Fibroblast of lung (primary cell): ENCODE results near the gene ARHGEF26. TPM values are rescaled to one million over a fixed set of nuclear protein-coding genes. Genes with fewer than 3 reads are reported as not detected.

Source experiments
- DNase-seq, 2 donors: peaks; one replicate each; pipeline versions ENCODE4 v3.0.0 to v3.0.0-alpha.2; 2010; ENCODE audit warnings: low read depth in 2 of 2
- H2AFZ ChIP-seq: 2 replicates; pipeline ENCODE4 v1.5.1; 2012; ENCODE audit warnings: low read length, control low read depth, inconsistent platforms
- H3K27ac ChIP-seq: 2 replicates; pipeline ENCODE4 v1.5.1; 2011; ENCODE audit warnings: low read length, control low read depth; ENCODE audit not compliant: insufficient read depth
- H3K27me3 ChIP-seq: 2 replicates; pipeline ENCODE4 v1.5.1; 2011; ENCODE audit warnings: mild to moderate bottlenecking, low read length; ENCODE audit not compliant: control insufficient read depth, insufficient read depth
- H3K36me3 ChIP-seq: 2 replicates; pipeline ENCODE4 v1.5.1; 2011; ENCODE audit warnings: low read length; ENCODE audit not compliant: control insufficient read depth, insufficient read depth
- H3K4me1 ChIP-seq: 2 replicates; pipeline ENCODE4 v1.5.1; 2011; ENCODE audit warnings: low read length; ENCODE audit not compliant: control insufficient read depth, insufficient read depth; ENCODE audit errors: extremely low read depth
- H3K4me2 ChIP-seq: 2 replicates; pipeline ENCODE4 v1.5.1; 2011; ENCODE audit warnings: low read length, control low read depth; ENCODE audit not compliant: insufficient read depth; ENCODE audit errors: extremely low read depth
- H3K4me3 ChIP-seq, 4 experiments: fragments of 200-600 bp in 1 of 4; sonication (generic) in 1 of 4; replicated peaks in 1 of 4; 2 replicates each; pipeline ENCODE4 v1.5.1; 2011 to 2016; ENCODE audit warnings: low read length in 4 of 4, low read depth in 3 of 4, mild to moderate bottlenecking in 3 of 4, control low read depth in 2 of 4, inconsistent platforms in 1 of 4, mixed read lengths in 1 of 4; ENCODE audit not compliant: insufficient read depth in 1 of 4; ENCODE audit errors: control extremely low read depth in 1 of 4
- H3K79me2 ChIP-seq: 2 replicates; pipeline ENCODE4 v1.5.1; 2012; ENCODE audit warnings: mild to moderate bottlenecking, low read length, inconsistent platforms; ENCODE audit not compliant: control insufficient read depth, insufficient read depth
- H3K9ac ChIP-seq: 2 replicates; pipeline ENCODE4 v1.5.1; 2011; ENCODE audit warnings: mild to moderate bottlenecking, low read length, control low read depth; ENCODE audit not compliant: insufficient read depth
- H3K9me3 ChIP-seq: 2 replicates; pipeline ENCODE4 v1.5.1; 2012; ENCODE audit warnings: low read depth, low read length; ENCODE audit not compliant: control insufficient read depth, insufficient read depth
- H4K20me1 ChIP-seq: 2 replicates; pipeline ENCODE4 v1.5.1; 2011; ENCODE audit warnings: low read length; ENCODE audit not compliant: control insufficient read depth, insufficient read depth; ENCODE audit errors: extremely low read depth
- EZH2 ChIP-seq: IDR thresholded peaks from 2 replicates; pipeline ENCODE4 v1.5.1; 2012; ENCODE audit warnings: low read length, control low read depth, mild to moderate bottlenecking; ENCODE audit errors: missing control alignments
- polyA plus RNA-seq, 2 donors: library from polyadenylated mRNA; depleted of rRNA in 1 of 2; stranded (reverse) in 1 of 2; unstranded in 1 of 2; fragments of >200 nt; gene quantifications; 2 replicates each; pipeline ENCODE4 v1.2.1, GENCODE V29; 2011 to 2012; ENCODE audit warnings: missing spikeins in 1 of 2
- total RNA-seq: library from RNA; depleted of rRNA; stranded (reverse); fragments of >200 nt; gene quantifications from 2 replicates; pipeline ENCODE4 v1.2.1, GENCODE V29; 2014
- TF ChIP-seq, protein P1 (sequence below), 2 donors: IDR thresholded peaks in 1 of 2; conservative IDR thresholded peaks in 1 of 2; 1 replicate in 1 of 2; 2 replicates in 1 of 2; pipeline ENCODE4 v1.5.1; 2011 to 2012; ENCODE audit warnings: low read length in 2 of 2, control low read depth in 1 of 2, inconsistent platforms in 1 of 2, low read depth in 1 of 2, mild to moderate bottlenecking in 1 of 2

Gene ARHGEF26
- total and polyA plus RNA-seq, 2 donors (not counting 1 experiment from before 2014, with no cell fraction given), result 0.72 to 2.1 TPM

DNA sequence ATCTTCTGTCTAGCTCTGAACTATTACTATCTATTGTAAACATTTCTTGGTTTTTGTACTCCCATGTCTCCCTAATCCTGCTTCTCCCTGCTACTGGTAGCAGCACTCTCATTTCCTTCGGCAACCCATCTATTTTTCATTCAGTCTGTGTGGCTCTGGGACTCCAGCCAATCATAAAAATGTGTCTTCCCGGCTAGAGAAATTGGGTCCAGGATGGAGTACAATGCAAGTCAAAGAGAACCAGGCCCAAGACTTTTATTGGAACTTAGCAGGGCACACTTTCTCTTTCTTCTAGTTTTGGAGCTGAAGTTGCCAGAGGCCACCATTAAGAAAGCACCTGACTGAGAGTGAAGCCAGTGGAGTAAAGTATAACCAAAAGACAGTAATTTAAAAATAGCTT is 22.8 kb upstream of the ARHGEF26 start:
- Histone ChIP-seq H3K4me1 (no peaks in the 10 kb centered on the region), H2AFZ (peak overlapping the region; percentile 16), H3K9ac (no peak overlapping the region), H3K27me3 (no peaks in the 10 kb centered on the region), H3K4me2 (no peak overlapping the region), H3K9me3 (no peaks in the 10 kb centered on the region), H3K4me3 (no peak overlapping the region), H3K27ac (no peak overlapping the region), H3K79me2 (no peaks in the 10 kb centered on the region), H3K36me3 (no peaks in the 10 kb centered on the region), H4K20me1 (no peaks in the 10 kb centered on the region)
- TF ChIP-seq, protein P1, sequence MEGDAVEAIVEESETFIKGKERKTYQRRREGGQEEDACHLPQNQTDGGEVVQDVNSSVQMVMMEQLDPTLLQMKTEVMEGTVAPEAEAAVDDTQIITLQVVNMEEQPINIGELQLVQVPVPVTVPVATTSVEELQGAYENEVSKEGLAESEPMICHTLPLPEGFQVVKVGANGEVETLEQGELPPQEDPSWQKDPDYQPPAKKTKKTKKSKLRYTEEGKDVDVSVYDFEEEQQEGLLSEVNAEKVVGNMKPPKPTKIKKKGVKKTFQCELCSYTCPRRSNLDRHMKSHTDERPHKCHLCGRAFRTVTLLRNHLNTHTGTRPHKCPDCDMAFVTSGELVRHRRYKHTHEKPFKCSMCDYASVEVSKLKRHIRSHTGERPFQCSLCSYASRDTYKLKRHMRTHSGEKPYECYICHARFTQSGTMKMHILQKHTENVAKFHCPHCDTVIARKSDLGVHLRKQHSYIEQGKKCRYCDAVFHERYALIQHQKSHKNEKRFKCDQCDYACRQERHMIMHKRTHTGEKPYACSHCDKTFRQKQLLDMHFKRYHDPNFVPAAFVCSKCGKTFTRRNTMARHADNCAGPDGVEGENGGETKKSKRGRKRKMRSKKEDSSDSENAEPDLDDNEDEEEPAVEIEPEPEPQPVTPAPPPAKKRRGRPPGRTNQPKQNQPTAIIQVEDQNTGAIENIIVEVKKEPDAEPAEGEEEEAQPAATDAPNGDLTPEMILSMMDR (conservative IDR thresholded peaks at IDR 0.05 in 1 of 2, IDR thresholded peaks at IDR 0.05 in 1 of 2; ENCODE audit: low read depth in 1 of 2, low read length in 2 of 2), result no peak
- TF ChIP-seq EZH2, result no peak
- DNase-seq, result peak in 1 of 2 donors; percentile 7

DNA sequence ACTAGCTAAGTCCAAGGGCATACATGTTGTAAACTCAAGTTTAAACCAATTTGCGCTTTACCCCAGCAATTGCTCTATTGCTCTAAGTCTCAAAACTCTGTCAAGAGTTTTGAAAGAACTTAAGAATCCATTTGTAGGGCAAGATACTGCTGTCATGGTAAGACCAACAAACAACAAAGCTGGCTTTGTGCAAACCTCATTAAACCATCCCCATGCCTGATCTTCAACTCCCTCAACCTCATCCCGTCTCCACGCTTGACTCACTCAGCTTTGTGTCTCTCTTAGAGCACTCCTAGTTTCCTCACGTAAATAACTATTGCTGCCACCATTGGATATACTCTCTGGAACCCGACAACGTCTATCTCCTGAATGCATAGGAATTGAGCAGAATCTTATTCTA is 20.6 kb upstream of the ARHGEF26 start:
- H3K4me3 ChIP-seq, result no peak overlapping the region
- DNase-seq, result no peak
- TF ChIP-seq, protein P1 (conservative IDR thresholded peaks at IDR 0.05 in 1 of 2, IDR thresholded peaks at IDR 0.05 in 1 of 2; ENCODE audit: low read depth in 1 of 2, low read length in 2 of 2), result no peak
- no peak for TF ChIP-seq EZH2
- no peak overlapping the region for H3K4me2 ChIP-seq
- H3K9me3 ChIP-seq, result no peaks in the 10 kb centered on the region
- H3K4me1 ChIP-seq, result no peaks in the 10 kb centered on the region
- H3K9ac ChIP-seq, result no peak overlapping the region
- H3K27me3 ChIP-seq, result no peaks in the 10 kb centered on the region
- no peaks in the 10 kb centered on the region for H3K79me2 ChIP-seq
- no peaks in the 10 kb centered on the region for H4K20me1 ChIP-seq
- no peak overlapping the region for H2AFZ ChIP-seq
- H3K36me3 ChIP-seq, result no peaks in the 10 kb centered on the region
- no peak overlapping the region for H3K27ac ChIP-seq

DNA sequence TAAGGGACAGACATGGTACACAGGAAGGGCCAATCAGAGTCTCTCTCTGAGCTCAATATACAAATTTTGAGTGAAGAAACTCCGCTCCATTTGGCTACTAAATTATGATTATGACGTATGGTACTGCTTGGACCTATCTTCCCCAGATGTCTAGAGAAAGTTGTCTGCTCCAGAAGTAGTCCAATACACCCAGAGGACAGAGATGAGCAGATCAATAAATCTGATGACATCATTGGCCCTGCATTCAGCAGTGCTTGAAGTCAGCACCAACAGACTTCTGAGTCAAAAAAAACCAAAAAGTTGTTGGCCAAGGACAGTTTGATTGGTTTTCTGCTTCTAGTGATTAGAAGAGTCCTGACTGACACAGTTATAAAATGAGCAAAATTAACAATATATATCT is 19.9 kb upstream of the ARHGEF26 start:
- Histone ChIP-seq H3K27ac (no peak overlapping the region), H3K79me2 (no peaks in the 10 kb centered on the region), H3K9ac (no peak overlapping the region), H3K4me2 (no peak overlapping the region), H4K20me1 (no peaks in the 10 kb centered on the region), H3K9me3 (no peaks in the 10 kb centered on the region), H3K4me3 (no peak overlapping the region), H3K4me1 (no peaks in the 10 kb centered on the region), H3K27me3 (no peaks in the 10 kb centered on the region), H3K36me3 (no peaks in the 10 kb centered on the region), H2AFZ (no peak overlapping the region)
- TF ChIP-seq, protein P1 (conservative IDR thresholded peaks at IDR 0.05 in 1 of 2, IDR thresholded peaks at IDR 0.05 in 1 of 2; ENCODE audit: low read depth in 1 of 2, low read length in 2 of 2), result no peak
- TF ChIP-seq EZH2, result no peak
- DNase-seq, result no peak
